Astrocyte (in vitro differentiated cells and primary cell): ENCODE data around the gene CASP12.

Experiments used
- EZH2 ChIP-seq: IDR thresholded peaks from 2 replicates; pipeline ENCODE4 v1.6.1; 2012; ENCODE audit warnings: mild to moderate bottlenecking, low read length, inconsistent platforms; ENCODE audit not compliant: insufficient read depth
- TF ChIP-seq, protein P1 (sequence below): IDR thresholded peaks from 2 replicates; pipeline ENCODE4 v1.5.1; 2011; ENCODE audit warnings: low read depth, mild to moderate bottlenecking, inconsistent platforms, low read length, moderate library complexity; ENCODE audit not compliant: insufficient read depth

- TF ChIP-seq, protein P1, sequence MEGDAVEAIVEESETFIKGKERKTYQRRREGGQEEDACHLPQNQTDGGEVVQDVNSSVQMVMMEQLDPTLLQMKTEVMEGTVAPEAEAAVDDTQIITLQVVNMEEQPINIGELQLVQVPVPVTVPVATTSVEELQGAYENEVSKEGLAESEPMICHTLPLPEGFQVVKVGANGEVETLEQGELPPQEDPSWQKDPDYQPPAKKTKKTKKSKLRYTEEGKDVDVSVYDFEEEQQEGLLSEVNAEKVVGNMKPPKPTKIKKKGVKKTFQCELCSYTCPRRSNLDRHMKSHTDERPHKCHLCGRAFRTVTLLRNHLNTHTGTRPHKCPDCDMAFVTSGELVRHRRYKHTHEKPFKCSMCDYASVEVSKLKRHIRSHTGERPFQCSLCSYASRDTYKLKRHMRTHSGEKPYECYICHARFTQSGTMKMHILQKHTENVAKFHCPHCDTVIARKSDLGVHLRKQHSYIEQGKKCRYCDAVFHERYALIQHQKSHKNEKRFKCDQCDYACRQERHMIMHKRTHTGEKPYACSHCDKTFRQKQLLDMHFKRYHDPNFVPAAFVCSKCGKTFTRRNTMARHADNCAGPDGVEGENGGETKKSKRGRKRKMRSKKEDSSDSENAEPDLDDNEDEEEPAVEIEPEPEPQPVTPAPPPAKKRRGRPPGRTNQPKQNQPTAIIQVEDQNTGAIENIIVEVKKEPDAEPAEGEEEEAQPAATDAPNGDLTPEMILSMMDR: no peak
- no peak for TF ChIP-seq EZH2
These were observed 30.6 kb upstream of the CASP12 start for GRCh38 chr11:104928811-104929210.
